Left forelimb (tissue), 1 donor: Measurements from ENCODE around the gene ARHGEF26.

ENCODE experiments used
- DNase-seq: peaks from one replicate; pipeline ENCODE4 v3.0.0-alpha.2; 2018; ENCODE audit warnings: low spot score

Gene ARHGEF26

GRCh38 chr3:154209499-154209898 is 88.3 kb downstream of the ARHGEF26 start:
- DNase-seq, result no peak

GRCh38 chr3:154210986-154211385 is 89.8 kb downstream of the ARHGEF26 start:
- no peak for DNase-seq

- no peak for DNase-seq
Observed at GRCh38 chr3:154214306-154214705, 93.1 kb downstream of the ARHGEF26 start.

GRCh38 chr3:154217671-154218070 is 96.5 kb downstream of the ARHGEF26 start:
- no peak for DNase-seq

- no peak for DNase-seq
Observed at GRCh38 chr3:154218728-154219127, 97.5 kb downstream of the ARHGEF26 start.

GRCh38 chr3:154220462-154220861 is 99.3 kb downstream of the ARHGEF26 start:
- no peak for DNase-seq

- DNase-seq, result no peak
Observed at GRCh38 chr3:154223519-154223918, 102.3 kb downstream of the ARHGEF26 start.

- DNase-seq, result no peak
Observed at GRCh38 chr3:154224366-154224765, 103.2 kb downstream of the ARHGEF26 start.

- no peak for DNase-seq
Observed at GRCh38 chr3:154224866-154225265, 103.7 kb downstream of the ARHGEF26 start.

- no peak for DNase-seq
Observed at GRCh38 chr3:154225536-154225935, 104.3 kb downstream of the ARHGEF26 start.

- no peak for DNase-seq
Observed at GRCh38 chr3:154227531-154227930, 106.3 kb downstream of the ARHGEF26 start.

GRCh38 chr3:154228561-154229216 is 107.5 kb downstream of the ARHGEF26 start:
- DNase-seq, result no peak

- no peak for DNase-seq
Observed at GRCh38 chr3:154229217-154229590, 108.0 kb downstream of the ARHGEF26 start.

- no peak for DNase-seq
Observed at GRCh38 chr3:154235330-154235729, 114.1 kb downstream of the ARHGEF26 start.

- no peak for DNase-seq
Observed at GRCh38 chr3:154236331-154236730, 115.1 kb downstream of the ARHGEF26 start.

- no peak for DNase-seq
Observed at GRCh38 chr3:154240235-154240634, 119.0 kb downstream of the ARHGEF26 start.

GRCh38 chr3:154241496-154241895 is 120.3 kb downstream of the ARHGEF26 start:
- DNase-seq, result no peak

- no peak for DNase-seq
Observed at GRCh38 chr3:154242766-154243165, 121.6 kb downstream of the ARHGEF26 start.

GRCh38 chr3:154243353-154243752 is 122.2 kb downstream of the ARHGEF26 start:
- DNase-seq, result no peak

- no peak for DNase-seq
Observed at GRCh38 chr3:154244644-154245043, 123.5 kb downstream of the ARHGEF26 start.

- no peak for DNase-seq
Observed at GRCh38 chr3:154247806-154248415, 126.7 kb downstream of the ARHGEF26 start.

- no peak for DNase-seq
Observed at GRCh38 chr3:154250291-154250690, 129.1 kb downstream of the ARHGEF26 start.

GRCh38 chr3:154251610-154252009 is 130.4 kb downstream of the ARHGEF26 start:
- no peak for DNase-seq
